Activated CD8-positive, alpha-beta memory T cell treated with anti-CD3 and anti-CD28 coated beads, Interleukin-2, amount 50 U/mL, for 1 hour (primary cell): Measurements from ENCODE around the gene RPL14.
"Not testable (repeated sequence)": the region's sequence is repeated elsewhere in the genome, so short reads cannot be mapped to it uniquely, and the experiment has no call there.

Experiments
- DNase-seq: peaks from one replicate; pipeline ENCODE4 v3.0.0-alpha.2; 2020; ENCODE audit errors: extremely low read depth

RPL14 gene

DNA sequence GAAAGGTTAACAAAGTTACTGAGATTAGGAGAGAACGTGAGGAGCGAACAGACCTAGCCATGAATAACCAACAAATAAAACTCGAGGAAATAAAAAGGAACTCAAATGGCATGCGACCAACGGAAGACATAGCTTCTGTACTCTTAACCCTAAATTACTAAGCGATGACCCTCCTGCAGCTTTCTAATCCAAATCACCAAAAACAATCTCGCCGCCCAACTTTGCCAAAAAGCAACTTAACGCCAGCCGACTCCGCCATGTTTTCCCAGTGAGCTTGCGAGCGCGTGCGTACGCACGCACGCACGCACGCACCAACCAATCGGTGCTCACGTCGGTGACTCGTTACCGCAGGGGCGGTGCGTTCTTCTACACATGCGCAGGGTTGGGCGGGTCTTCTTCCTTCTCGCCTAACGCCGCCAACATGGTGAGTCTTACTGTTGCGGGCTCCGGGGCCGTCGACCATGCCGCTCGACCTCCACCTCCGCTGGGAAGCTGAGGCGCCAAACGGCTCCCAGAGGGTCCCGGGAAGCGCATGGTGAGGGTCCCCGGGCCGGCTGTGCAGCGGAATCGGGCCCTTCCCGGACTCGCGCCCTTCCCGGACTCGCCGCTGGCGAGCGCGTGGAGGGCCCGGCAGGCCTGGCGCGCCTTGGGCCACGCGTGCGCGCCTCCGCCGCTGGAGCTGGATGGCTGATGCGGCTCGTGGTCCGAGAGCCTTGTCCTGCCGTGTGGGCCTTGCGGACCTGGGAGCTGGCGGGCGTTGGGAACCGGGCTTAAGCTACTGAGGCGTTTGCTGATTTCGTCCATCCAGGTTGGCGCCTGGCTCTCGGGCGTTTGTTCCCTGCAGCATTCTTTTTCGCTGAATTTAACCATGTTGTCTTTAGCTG, at the start of gene RPL14:
TSS of gene RPL14 (plus strand) at position 400 of the 884 bp plus-strand sequence. CDS start at position 533, 133 bp downstream.
- DNase-seq, result peak; percentile 89

- no peak for DNase-seq
These were observed 49.5 kb upstream of the RPL14 start for GRCh38 chr3:40407611-40408010.

DNA sequence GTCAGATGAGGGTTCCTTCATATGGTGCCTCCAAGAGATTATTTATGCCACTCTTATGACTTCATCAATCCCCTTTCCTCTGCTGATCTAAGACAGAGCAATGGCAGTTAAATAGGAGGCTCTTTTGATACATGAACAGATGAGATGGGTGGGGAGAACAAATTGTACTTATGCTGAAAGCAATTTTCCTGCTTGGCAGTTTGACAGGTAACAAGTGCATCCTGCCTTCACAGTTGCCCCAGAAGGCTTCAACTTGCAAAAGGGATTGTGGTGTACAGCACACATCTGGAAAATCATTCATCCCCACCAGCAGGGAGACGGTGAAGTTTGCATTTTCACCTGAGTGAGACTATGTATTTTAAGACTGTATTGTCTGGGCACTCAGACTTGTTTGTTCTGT, 42.9 kb upstream of the RPL14 start:
- DNase-seq, result no peak

DNA sequence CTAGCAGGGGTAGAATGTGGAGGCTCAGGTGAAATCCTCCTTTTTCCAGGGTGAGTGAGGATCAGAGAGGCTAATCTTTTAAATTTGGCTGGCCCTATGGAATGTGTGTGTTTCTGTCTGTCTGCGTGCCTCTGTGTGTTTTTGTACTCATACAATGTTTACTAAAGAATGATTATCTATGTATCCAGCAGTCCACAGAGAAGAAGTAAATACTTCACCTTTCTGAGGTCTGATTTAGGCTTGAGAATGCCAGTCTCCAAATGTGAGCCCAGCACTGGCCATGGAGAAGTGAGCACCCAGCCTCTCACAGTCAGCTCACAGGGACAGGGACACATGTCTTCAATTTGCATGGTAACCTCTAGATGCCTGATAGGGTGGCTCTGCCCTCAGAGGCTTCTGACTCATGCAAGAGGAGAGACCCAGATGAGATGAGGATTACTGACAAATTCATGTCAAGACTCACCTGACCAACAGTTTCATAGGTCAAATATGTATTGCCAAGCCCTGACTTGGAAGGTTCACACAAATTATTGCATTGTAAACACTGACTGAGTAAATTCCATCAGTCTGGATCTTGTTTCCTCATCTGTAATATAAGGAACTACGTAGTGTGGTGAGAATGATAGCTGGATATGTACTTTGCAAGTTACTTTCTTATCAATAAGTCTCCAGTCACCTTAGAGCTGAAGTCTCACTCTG, 39.1 kb upstream of the RPL14 start:
- DNase-seq, result no peak

DNA sequence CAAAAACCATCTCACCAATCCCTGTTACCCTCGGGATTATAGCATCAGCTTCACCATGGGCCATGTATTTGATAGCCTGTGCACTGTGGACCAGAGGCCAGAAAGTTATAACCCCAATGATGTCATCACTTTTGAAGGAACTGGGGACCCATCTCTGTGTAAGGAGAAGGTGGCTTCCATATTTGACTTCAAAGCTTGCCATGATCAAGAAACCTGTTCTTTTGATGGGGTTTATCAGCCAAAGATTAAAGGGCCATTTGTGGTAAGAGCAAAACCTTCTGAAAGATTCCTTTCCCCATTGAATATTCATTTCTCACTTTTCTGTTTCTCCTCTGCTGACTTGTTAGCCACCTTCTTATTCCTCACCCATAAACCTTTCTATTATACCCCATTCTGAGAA, 34.3 kb upstream of the RPL14 start:
- DNase-seq, result no peak

DNA sequence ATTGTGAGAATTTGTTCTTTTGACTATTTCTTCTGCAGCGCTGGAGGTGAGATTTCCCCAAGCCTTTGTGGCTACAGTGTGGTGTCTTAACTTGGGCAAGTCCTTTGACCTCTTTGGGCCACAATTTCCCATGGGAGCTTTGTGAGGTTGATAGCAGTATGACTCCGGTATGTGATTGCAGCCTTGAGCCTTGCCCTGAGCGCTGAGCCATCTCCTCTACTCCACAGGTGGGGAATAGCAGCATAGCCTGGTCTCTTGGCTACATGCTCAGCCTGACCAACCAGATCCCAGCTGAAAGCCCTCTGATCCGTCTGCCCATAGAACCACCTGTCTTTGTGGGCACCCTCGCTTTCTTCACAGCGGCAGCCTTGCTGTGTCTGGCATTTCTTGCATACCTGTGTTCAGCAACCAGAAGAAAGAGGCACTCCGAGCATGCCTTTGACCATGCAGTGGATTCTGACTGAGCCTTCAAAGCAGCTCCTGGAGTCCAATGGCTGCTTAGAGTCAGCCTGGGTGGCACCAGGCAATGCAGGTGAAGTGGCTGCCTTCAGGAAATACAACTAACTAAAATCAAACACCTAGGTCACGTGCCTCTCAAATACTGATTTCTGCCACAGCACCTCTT, 30.0 kb upstream of the RPL14 start:
- DNase-seq, result no peak

GRCh38 chr3:40432793-40433192, 24.3 kb upstream of the RPL14 start:
- DNase-seq, result no peak

- DNase-seq, result no peak
These were observed 19.2 kb upstream of the RPL14 start for GRCh38 chr3:40437889-40438288.

GRCh38 chr3:40445062-40445461, 12.1 kb upstream of the RPL14 start:
- no peak for DNase-seq

DNA sequence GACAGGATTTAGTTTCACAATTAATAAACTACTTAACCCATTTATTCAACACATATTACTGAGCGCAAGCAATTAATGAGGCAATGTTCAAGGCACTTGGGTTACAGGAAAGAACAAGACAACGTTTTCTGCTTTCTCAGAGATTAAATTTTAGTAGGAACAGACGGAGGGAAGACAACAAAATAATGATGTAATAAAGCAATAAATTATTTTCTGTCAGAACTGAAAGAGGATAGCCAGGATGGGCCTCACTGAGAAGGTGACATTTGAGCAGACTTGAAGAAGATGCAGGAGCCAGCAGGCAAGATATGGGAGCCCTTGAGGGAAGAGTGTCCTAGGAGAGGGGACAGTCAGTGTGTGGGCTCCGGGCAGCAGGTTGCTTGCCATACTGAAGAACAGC, 11.3 kb upstream of the RPL14 start:
- DNase-seq, result no peak

- no peak for DNase-seq
These were observed 6.7 kb upstream of the RPL14 start for GRCh38 chr3:40450438-40450837.

DNA sequence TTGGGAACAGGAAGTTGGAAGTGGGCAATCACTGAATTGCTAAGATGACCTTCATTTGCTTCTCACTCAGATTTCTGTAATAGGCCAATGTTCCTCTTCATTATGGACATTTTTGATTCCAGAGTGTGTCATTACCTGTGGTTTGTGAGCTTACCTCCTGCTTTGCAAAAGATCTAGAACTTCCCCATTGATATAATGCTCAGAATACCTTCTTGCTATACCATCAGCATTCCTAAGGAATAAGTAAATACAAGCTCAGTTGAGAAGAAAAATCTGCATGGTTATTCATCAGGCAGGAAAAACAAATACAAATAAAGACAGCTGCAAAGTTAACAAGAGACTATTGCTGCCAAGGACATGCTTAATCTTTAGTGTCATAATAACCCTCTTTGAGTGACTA, 5.6 kb upstream of the RPL14 start:
- DNase-seq, result no peak

DNA sequence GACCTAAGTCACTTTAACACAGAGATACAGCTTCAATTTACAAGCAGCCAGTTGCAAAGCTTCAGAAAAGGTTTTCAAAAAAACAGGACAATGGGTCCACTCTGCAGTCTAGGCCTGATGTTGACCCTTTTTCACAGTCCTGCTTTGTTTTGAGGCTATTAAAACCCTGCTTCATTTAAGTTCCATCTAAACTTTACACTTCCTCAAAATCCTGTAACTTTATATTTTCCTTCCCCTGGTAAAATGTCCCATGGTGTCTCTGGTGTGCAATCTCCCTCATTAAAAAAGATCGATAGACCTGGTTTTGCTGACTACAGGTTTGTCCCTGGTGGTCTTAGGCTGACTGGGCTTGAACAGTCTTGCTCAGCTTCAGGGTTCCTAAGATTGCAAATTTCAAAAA, 5.1 kb upstream of the RPL14 start:
- no peak for DNase-seq

GRCh38 chr3:40452562-40452875, 4.6 kb upstream of the RPL14 start:
- no peak for DNase-seq

DNA sequence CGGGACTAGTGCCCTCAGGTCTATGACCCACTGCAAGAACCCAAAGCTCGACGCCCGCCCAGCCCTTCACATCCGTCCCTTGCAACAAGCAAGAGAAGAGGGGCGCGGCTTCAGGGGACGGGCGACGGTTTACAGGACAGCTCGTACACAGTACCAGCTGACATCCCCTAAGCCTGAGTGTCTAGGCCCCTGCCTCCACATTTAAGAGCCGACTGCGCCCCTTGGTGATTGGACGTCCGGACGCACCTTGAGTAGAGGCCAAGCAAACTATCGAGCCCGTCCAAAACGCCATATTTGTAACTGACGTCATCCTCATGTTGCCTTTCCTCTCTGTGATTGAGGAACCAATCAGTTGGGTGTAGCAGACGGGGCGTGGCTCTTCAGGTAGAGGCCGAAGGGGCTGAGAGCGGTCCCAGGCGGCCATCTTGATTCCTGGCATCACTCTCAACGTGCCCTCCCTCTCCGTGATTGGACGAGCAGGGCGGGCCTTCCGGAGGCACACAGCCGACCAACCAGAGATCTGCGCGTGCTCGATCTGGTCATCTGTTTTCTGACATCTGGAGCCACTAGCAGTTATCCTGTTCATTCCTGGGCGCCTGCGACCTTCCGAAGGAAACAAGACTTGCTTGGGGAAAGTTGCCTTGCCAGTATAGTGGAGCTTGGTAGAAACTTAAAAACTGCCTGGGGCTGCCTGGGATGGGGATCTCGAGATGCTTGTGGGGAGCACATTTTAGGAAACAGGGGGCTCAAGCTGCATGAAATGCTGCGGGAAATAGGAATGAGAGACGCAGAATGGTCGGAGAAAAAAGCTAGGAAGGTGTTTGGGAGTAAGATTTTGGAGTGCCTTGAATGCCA, 4.0 kb upstream of the RPL14 start:
- peak; percentile 91 for DNase-seq

GRCh38 chr3:40453933-40454332, 3.2 kb upstream of the RPL14 start:
- no peak for DNase-seq

- no peak for DNase-seq
These were observed 1.8 kb upstream of the RPL14 start for GRCh38 chr3:40455328-40455727.

DNA sequence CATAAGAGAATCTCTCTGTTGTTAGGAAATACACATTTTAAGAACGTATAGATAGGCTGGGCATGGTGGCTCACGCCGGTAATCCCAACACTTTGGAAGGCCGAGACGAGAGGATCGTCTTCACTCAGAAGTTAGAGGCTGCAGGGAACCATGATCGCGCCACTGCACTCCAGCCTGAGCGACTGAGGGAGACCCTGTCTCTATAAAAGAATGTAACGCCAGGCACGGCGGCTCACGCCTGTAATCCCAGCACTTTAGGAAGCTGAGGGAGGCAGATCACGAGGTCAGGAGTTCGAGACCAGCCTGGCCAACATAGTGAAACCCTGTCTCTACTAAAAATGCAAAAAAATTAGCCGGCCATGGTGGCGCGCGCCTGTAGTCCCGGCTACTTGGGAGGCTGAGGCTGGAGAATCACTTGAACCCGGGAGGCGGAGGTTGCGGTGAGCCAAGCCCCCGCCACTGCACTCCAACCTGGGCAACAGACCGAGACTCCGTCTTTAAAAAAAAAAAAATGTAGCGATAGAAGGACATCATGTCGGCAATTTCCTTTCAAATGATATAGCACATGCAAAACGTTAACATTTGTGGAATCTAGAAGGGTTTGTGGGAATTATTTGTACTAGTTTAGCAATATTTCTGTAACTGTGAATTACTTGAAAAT, 730 bp upstream of the RPL14 start:
- DNase-seq, result no peak

DNA sequence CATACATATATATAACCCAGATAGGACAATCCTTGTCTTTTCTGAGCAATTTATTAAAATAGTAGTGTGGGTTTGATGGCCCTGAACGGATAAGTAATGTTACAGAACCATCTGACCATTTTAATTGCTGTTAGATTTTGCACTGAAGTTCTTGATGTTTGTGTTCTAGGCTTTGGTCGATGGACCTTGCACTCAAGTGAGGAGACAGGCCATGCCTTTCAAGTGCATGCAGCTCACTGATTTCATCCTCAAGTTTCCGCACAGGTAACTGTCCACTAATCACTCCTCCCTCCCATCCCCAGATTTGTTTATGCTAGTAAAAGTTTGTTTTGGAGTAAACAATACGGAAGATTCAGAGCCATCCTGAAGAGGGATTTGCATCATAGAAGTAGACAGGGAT, 1.3 kb downstream of the RPL14 start:
- no peak for DNase-seq

GRCh38 chr3:40460481-40460880, 3.3 kb downstream of the RPL14 start:
- DNase-seq, result not testable (repeated sequence)

GRCh38 chr3:40461161-40461560, 4.0 kb downstream of the RPL14 start:
- no peak for DNase-seq
